Activated naive CD8-positive, alpha-beta T cell treated with anti-CD3 and anti-CD28 coated beads, Interleukin-2, amount 50 U/mL, for 24 hours (primary cell): ENCODE measurements around the gene LTBP3.

Experiments
- ATAC-seq: fragments of 150-1000 bp; cut with Tn5 transposase; one replicate; pipeline ENCODE4 v1.10.0; 2021
- DNase-seq: peaks from one replicate; pipeline ENCODE4 v3.0.0; 2021
- H3K27ac Mint-ChIP-seq: one replicate; pipeline ENCODE4 v1.8.0; 2021; ENCODE audit warnings: mild to moderate bottlenecking, mixed read lengths
- H3K27me3 Mint-ChIP-seq: one replicate; pipeline ENCODE4 v1.8.0; 2021; ENCODE audit warnings: mixed read lengths
- H3K36me3 Mint-ChIP-seq: one replicate; pipeline ENCODE4 v1.8.0; 2021; ENCODE audit warnings: low read depth, mixed read lengths
- H3K4me1 Mint-ChIP-seq: one replicate; pipeline ENCODE4 v1.8.0; 2021; ENCODE audit warnings: mixed read lengths
- H3K4me3 Mint-ChIP-seq: one replicate; pipeline ENCODE4 v1.8.0; 2021; ENCODE audit warnings: mild to moderate bottlenecking, moderate library complexity, mixed read lengths
- H3K9me3 Mint-ChIP-seq: one replicate; pipeline ENCODE4 v1.8.0; 2021; ENCODE audit warnings: mixed read lengths

Gene LTBP3

GRCh38 chr11:65555693-65556231 lies 2.4 kb downstream of the LTBP3 start:
- ATAC-seq (peak; percentile 9), DNase-seq (no peak)
- Mint-ChIP-seq H3K27ac (peak overlapping the region; percentile 59), H3K27me3 (no peaks in the 10 kb centered on the region), H3K9me3 (no peaks in the 10 kb centered on the region), H3K36me3 (no peaks in the 10 kb centered on the region), H3K4me1 (peaks cover 73% of the 10 kb centered on the region), H3K4me3 (peak overlapping the region; percentile 78)

GRCh38 chr11:65554842-65555430 lies 3.2 kb downstream of the LTBP3 start:
- H3K4me3 Mint-ChIP-seq: peak overlapping the region; percentile 9

GRCh38 chr11:65554057-65554818 lies 3.9 kb downstream of the LTBP3 start:
- Mint-ChIP-seq H3K9me3 (no peaks in the 10 kb centered on the region), H3K27me3 (no peaks in the 10 kb centered on the region)

More at GRCh38 chr11:65554842-65555430, 3.2 kb downstream of the LTBP3 start:
- H3K9me3 Mint-ChIP-seq: no peaks in the 10 kb centered on the region
- H3K4me1 Mint-ChIP-seq: peaks cover 65% of the 10 kb centered on the region
- DNase-seq (no peak), ATAC-seq (no peak)
- H3K36me3 Mint-ChIP-seq: peaks cover under 1% of the 10 kb centered on the region
- H3K27me3 Mint-ChIP-seq: no peaks in the 10 kb centered on the region
- H3K27ac Mint-ChIP-seq: peak overlapping the region; percentile 59

GRCh38 chr11:65553301-65554001 lies 4.7 kb downstream of the LTBP3 start:
- Mint-ChIP-seq H3K4me1 (peaks cover 60% of the 10 kb centered on the region), H3K9me3 (no peaks in the 10 kb centered on the region), H3K4me3 (no peak overlapping the region), H3K36me3 (peaks cover 4% of the 10 kb centered on the region), H3K27ac (no peak overlapping the region), H3K27me3 (no peaks in the 10 kb centered on the region)
- DNase-seq (peak; percentile 68), ATAC-seq (peak; percentile 25)

More at GRCh38 chr11:65554057-65554818, 3.9 kb downstream of the LTBP3 start:
- Mint-ChIP-seq H3K4me1 (peaks cover 59% of the 10 kb centered on the region), H3K27ac (peak overlapping the region; percentile 59), H3K36me3 (peaks cover 4% of the 10 kb centered on the region), H3K4me3 (peak overlapping the region; percentile 53)
- ATAC-seq (no peak), DNase-seq (no peak)

- ATAC-seq (peak; percentile 1), DNase-seq (no peak)
- Mint-ChIP-seq H3K27ac (peak overlapping the region; percentile 33), H3K27me3 (no peaks in the 10 kb centered on the region), H3K4me1 (peaks cover 66% of the 10 kb centered on the region), H3K4me3 (no peak overlapping the region), H3K36me3 (peaks cover 4% of the 10 kb centered on the region), H3K9me3 (no peaks in the 10 kb centered on the region)
Measured at GRCh38 chr11:65552388-65552951, 5.7 kb downstream of the LTBP3 start.

GRCh38 chr11:65551572-65552387 lies 6.4 kb downstream of the LTBP3 start:
- DNase-seq: peak; percentile 73
- Mint-ChIP-seq H3K27me3 (no peaks in the 10 kb centered on the region), H3K9me3 (no peaks in the 10 kb centered on the region), H3K27ac (peak overlapping the region; percentile 13), H3K4me3 (no peak overlapping the region), H3K36me3 (peaks cover 4% of the 10 kb centered on the region), H3K4me1 (peaks cover 66% of the 10 kb centered on the region)
- ATAC-seq: peak; percentile 48

- Mint-ChIP-seq H3K27ac (no peak overlapping the region), H3K27me3 (no peaks in the 10 kb centered on the region), H3K36me3 (peaks cover 4% of the 10 kb centered on the region), H3K9me3 (no peaks in the 10 kb centered on the region), H3K4me3 (no peak overlapping the region), H3K4me1 (peaks cover 57% of the 10 kb centered on the region)
- no peak for DNase-seq
- ATAC-seq: no peak
Measured at GRCh38 chr11:65549096-65549495, 9.1 kb downstream of the LTBP3 start.

- DNase-seq: no peak
- H3K36me3 Mint-ChIP-seq: peaks cover 4% of the 10 kb centered on the region
- no peak for ATAC-seq
- H3K9me3 Mint-ChIP-seq: no peaks in the 10 kb centered on the region
- H3K4me3 Mint-ChIP-seq: no peak overlapping the region
- H3K4me1 Mint-ChIP-seq: peaks cover 56% of the 10 kb centered on the region
- H3K27me3 Mint-ChIP-seq: no peaks in the 10 kb centered on the region
- peak overlapping the region; percentile 15 for H3K27ac Mint-ChIP-seq
Measured at GRCh38 chr11:65548395-65548794, 9.8 kb downstream of the LTBP3 start.

- no peak overlapping the region for H3K27ac Mint-ChIP-seq
- H3K9me3 Mint-ChIP-seq: no peaks in the 10 kb centered on the region
- ATAC-seq (no peak), DNase-seq (no peak)
- peaks cover 49% of the 10 kb centered on the region for H3K4me1 Mint-ChIP-seq
- peaks cover 6% of the 10 kb centered on the region for H3K36me3 Mint-ChIP-seq
- H3K4me3 Mint-ChIP-seq: no peak overlapping the region
- no peaks in the 10 kb centered on the region for H3K27me3 Mint-ChIP-seq
Measured at GRCh38 chr11:65547446-65548125, 10.6 kb downstream of the LTBP3 start.

- Mint-ChIP-seq H3K4me1 (peaks cover 45% of the 10 kb centered on the region), H3K4me3 (peak overlapping the region; percentile 61), H3K9me3 (no peaks in the 10 kb centered on the region), H3K27ac (peak overlapping the region; percentile 60), H3K27me3 (no peaks in the 10 kb centered on the region), H3K36me3 (peaks cover 6% of the 10 kb centered on the region)
- peak; percentile 99 for DNase-seq
- ATAC-seq: peak; percentile 79
Measured at GRCh38 chr11:65546217-65546958, 11.8 kb downstream of the LTBP3 start.

GRCh38 chr11:65545853-65546216 lies 12.3 kb downstream of the LTBP3 start:
- peak overlapping the region; percentile 61 for H3K4me3 Mint-ChIP-seq
- peaks cover 48% of the 10 kb centered on the region for H3K4me1 Mint-ChIP-seq
- DNase-seq (no peak), ATAC-seq (no peak)
- H3K27me3 Mint-ChIP-seq: no peaks in the 10 kb centered on the region
- H3K9me3 Mint-ChIP-seq: no peaks in the 10 kb centered on the region
- H3K27ac Mint-ChIP-seq: peak overlapping the region; percentile 46
- peaks cover 6% of the 10 kb centered on the region for H3K36me3 Mint-ChIP-seq

- no peaks in the 10 kb centered on the region for H3K9me3 Mint-ChIP-seq
- DNase-seq: no peak
- no peaks in the 10 kb centered on the region for H3K27me3 Mint-ChIP-seq
- peaks cover 38% of the 10 kb centered on the region for H3K4me1 Mint-ChIP-seq
- no peak overlapping the region for H3K27ac Mint-ChIP-seq
- H3K4me3 Mint-ChIP-seq: no peak overlapping the region
- no peak for ATAC-seq
- peaks cover 2% of the 10 kb centered on the region for H3K36me3 Mint-ChIP-seq
Measured at GRCh38 chr11:65542738-65543390, 15.3 kb downstream of the LTBP3 start.
